HG03103 (cell line): Measurements from ENCODE around the gene C3orf52.

Source experiments
- ATAC-seq: cut with Tn5 transposase; IDR thresholded peaks from one replicate; pipeline ENCODE4 v1.9.1; 2021; ENCODE audit warnings: low read depth; ENCODE audit not compliant: unreplicated experiment

The C3orf52 gene

GRCh38 chr3:112084980-112085705 is 1.0 kb upstream of the C3orf52 start:
- ATAC-seq: no peak

DNA sequence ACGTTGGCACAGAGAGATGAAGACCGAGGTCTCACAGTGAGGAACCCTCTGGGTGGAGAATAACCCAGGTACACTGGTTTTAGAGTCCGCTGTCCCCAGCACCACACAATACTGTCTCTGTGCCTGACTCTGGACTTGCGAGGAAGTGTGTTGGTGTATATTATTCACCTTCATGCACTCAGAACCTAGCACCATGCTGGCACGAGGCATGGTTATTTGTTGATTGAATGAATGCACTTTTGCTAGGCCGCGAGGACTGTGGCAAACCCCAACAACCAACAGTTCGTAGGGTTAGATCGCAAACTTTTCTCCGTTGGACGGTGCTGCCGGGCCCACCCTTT is 484 bp upstream of the C3orf52 start:
- ATAC-seq: no peak

GRCh38 chr3:112086875-112087524 is 811 bp downstream of the C3orf52 start:
- no peak for ATAC-seq

DNA sequence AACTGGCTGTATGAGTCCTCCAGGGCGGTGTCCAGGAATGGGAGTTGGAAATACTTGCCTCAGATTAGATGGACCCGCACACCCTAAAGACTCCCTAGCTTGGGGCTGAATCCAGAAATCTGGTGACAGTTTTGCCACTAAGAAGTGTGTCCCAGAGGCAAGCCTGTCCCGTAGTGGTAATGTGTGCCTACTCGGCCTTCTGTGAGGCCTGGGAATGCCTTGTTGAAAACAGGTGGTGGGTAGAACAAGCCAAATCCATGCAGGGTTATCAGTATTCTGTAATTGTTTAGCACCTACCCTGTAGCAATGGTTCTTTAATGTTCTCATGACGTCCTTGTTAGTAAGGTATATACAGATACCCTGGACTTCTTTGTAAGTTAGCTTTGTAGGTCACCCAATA is 1.6 kb downstream of the C3orf52 start:
- no peak for ATAC-seq

DNA sequence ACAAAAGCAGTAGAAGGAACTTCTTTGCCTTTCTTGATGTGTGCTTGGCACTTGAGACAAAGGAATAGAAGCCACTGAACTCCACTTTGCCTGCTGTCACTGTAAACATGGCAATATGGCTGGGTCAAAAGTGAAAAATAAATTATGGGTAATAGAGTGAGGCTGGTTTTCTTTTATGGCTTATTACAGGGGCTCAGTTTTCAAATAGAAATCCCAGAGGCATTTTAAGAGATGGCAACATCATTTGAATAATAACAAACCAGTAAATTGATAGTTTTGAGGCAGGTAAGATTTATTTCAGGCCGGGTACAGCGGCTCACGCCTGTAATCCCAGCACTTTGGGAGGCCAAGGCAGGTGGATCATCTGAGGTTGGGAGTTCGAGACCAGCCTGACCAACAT is 2.8 kb downstream of the C3orf52 start:
- ATAC-seq: no peak

- ATAC-seq: no peak
These were observed 4.0 kb downstream of the C3orf52 start for GRCh38 chr3:112089956-112090886.

- no peak for ATAC-seq
These were observed 4.8 kb downstream of the C3orf52 start for GRCh38 chr3:112090887-112091586.

GRCh38 chr3:112092496-112093179 is 6.4 kb downstream of the C3orf52 start:
- peak; percentile 57 for ATAC-seq

DNA sequence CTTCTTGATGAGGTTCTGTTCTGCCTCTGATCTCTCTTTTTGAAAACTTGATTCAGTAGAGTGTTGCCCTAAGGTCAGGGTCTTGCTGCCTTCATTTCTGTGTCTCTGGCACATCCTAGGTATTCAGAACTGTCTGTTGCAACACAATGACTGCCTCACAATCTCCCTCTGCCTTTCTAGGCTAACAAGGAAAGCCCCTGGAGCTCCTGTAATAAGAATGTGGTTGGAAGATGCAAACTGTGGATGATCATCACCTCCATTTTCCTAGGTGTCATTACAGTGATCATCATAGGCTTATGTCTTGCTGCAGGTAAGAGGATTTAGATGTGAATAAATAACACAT is 7.0 kb downstream of the C3orf52 start:
- no peak for ATAC-seq

DNA sequence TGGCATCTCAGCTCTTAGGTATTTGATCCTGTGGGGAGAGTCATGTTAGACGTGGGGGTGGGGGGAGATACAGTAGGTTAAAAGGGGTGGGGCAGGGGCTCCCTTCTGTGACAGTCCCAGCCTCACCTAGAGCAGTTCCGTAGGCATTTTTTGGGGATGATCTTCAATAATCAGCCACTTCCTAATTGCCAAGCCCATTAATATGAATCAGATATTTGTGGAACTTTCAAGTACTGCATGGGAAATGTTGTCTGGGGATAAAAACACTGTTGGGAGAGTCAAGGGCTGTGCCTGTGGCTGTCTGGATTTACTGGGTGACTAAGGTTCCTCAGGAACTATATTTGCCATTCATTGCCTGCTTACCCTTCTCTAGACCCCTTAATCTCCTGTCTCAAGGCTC is 9.5 kb downstream of the C3orf52 start:
- ATAC-seq: no peak

GRCh38 chr3:112096176-112096575 is 10.0 kb downstream of the C3orf52 start:
- no peak for ATAC-seq

- ATAC-seq: no peak
These were observed 11.2 kb downstream of the C3orf52 start for GRCh38 chr3:112097378-112097777.

- no peak for ATAC-seq
These were observed 15.7 kb downstream of the C3orf52 start for GRCh38 chr3:112101916-112102315.

- no peak for ATAC-seq
These were observed 18.6 kb downstream of the C3orf52 start for GRCh38 chr3:112104774-112105173.

GRCh38 chr3:112109322-112109721 is 23.1 kb downstream of the C3orf52 start:
- no peak for ATAC-seq

DNA sequence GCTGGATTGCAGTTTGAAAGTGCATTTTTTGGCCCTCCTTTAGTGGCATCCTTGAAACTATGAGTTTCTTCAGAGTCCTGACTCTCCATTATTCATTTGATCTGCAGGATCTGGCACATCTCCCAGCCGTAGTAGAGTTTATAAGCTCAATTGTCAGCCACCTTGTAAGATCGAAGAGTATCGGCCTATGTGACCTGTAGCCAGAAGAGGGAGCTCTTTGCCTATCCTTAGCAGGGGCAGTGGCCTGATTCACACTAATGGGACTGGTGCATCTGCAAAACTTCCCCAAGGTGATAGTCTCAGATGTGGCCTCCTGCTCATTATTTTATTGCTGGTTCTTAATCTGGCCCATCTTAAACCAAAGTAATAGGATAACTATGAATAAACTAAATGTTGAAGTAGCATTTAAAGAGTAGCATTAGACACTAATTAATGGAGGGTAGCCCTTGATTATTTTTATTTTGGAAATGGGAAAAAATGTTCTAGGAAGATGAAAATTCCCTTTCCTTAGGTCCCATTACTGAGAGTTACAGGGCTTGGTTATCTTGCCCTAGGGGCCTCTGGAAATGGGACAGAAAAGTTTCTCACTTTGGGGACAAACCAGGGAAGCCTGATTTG is 25.7 kb downstream of the C3orf52 start:
- peak; percentile 41 for ATAC-seq

- ATAC-seq: no peak
These were observed 28.5 kb downstream of the C3orf52 start for GRCh38 chr3:112114576-112115160.

GRCh38 chr3:112115161-112115739 is 29.1 kb downstream of the C3orf52 start:
- ATAC-seq: peak; percentile 22

DNA sequence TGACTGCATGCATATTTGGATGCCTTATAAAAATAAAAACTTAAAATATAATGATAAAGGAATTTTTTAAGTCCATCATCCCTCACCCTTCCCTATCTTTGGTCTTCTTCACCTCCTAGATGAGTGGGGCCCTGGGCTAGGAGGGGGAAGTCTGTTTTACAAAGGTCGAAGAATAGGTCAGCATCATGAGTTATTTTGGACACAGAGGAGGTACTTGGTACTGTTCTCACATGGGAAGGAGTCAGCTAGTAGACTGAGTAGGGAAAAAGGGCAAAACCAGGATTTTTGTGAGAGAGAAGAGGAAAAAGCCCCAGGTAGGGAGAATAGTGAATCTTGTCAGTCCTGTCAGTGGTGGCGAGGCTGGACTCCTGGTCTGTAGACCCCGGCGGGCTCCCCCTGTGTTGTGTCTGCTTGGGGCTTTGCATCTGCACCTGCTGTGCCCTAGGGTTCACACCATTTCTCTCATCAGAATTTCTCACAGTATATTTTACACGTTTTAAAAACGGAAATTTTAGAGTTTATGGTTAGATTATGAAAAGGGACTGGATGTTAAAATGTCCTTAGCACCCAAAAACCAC is 29.7 kb downstream of the C3orf52 start:
- ATAC-seq: no peak
